Umbilical cord (tissue), 2 donors: ENCODE data around the gene FRMPD1. TPM values are rescaled to one million over a fixed set of nuclear protein-coding genes. Genes with fewer than 3 reads are reported as not detected.
A peak's percentile ranks its signal among the peaks of the same experiment; 100 is the strongest.
"Not testable (repeated sequence)": the region's sequence is repeated elsewhere in the genome, so short reads cannot be mapped to it uniquely, and the experiment has no call there.

Source experiments
- DNase-seq: peaks from one replicate; pipeline ENCODE4 v3.0.0-alpha.2; 2015; ENCODE audit warnings: low spot score
- total RNA-seq: library from RNA; depleted of rRNA; stranded (reverse); fragments of >200 nt; gene quantifications from one replicate; pipeline ENCODE4 v1.2.3, GENCODE V29; 2014; ENCODE audit warnings: low replicate concordance; ENCODE audit not compliant: insufficient read depth

FRMPD1 gene
- 2.9 TPM for total RNA-seq

- DNase-seq, result peak; percentile 59
These were observed at the start of gene FRMPD1 for GRCh38 chr9:37650873-37651768. Gene FRMPD1 (plus strand): TSS chr9:37650954. CDS start chr9:37692642, 41,688 bp downstream.

- not testable (repeated sequence) for DNase-seq
These were observed 48.7 kb upstream of the FRMPD1 start for GRCh38 chr9:37602061-37602460.

GRCh38 chr9:37602817-37603216 is 47.9 kb upstream of the FRMPD1 start:
- no peak for DNase-seq

GRCh38 chr9:37604296-37604695 is 46.5 kb upstream of the FRMPD1 start:
- DNase-seq, result no peak

GRCh38 chr9:37608250-37608649 is 42.5 kb upstream of the FRMPD1 start:
- DNase-seq, result no peak

GRCh38 chr9:37609735-37610397 is 40.9 kb upstream of the FRMPD1 start:
- DNase-seq, result no peak

- DNase-seq, result no peak
These were observed 39.7 kb upstream of the FRMPD1 start for GRCh38 chr9:37611014-37611413.

GRCh38 chr9:37611961-37612360 is 38.8 kb upstream of the FRMPD1 start:
- no peak for DNase-seq

- DNase-seq, result no peak
These were observed 33.6 kb upstream of the FRMPD1 start for GRCh38 chr9:37617161-37617560.

- DNase-seq, result peak; percentile 14
These were observed 32.9 kb upstream of the FRMPD1 start for GRCh38 chr9:37617832-37618231.

GRCh38 chr9:37618817-37619216 is 31.9 kb upstream of the FRMPD1 start:
- peak; percentile 73 for DNase-seq

GRCh38 chr9:37619806-37620205 is 30.9 kb upstream of the FRMPD1 start:
- no peak for DNase-seq

GRCh38 chr9:37620396-37620795 is 30.4 kb upstream of the FRMPD1 start:
- no peak for DNase-seq

- peak; percentile 6 for DNase-seq
These were observed 29.3 kb upstream of the FRMPD1 start for GRCh38 chr9:37621273-37622121.

- no peak for DNase-seq
These were observed 28.3 kb upstream of the FRMPD1 start for GRCh38 chr9:37622462-37622861.

- no peak for DNase-seq
These were observed 27.5 kb upstream of the FRMPD1 start for GRCh38 chr9:37623267-37623666.

GRCh38 chr9:37624073-37624472 is 26.7 kb upstream of the FRMPD1 start:
- DNase-seq, result no peak

- DNase-seq, result no peak
These were observed 25.6 kb upstream of the FRMPD1 start for GRCh38 chr9:37625036-37625757.

GRCh38 chr9:37625758-37626147 is 25.0 kb upstream of the FRMPD1 start:
- no peak for DNase-seq

- DNase-seq, result peak; percentile 22
These were observed 24.0 kb upstream of the FRMPD1 start for GRCh38 chr9:37626708-37627292.

GRCh38 chr9:37632479-37632878 is 18.3 kb upstream of the FRMPD1 start:
- DNase-seq, result no peak
